Testis (tissue), 2 donors: ENCODE measurements around the gene MYLK.

Source experiments
- CTCF ChIP-seq, 3 experiments: fragments of 450-650 bp in 2 of 3; fragments of 200-600 bp in 1 of 3; sonication (generic) in 1 of 3; IDR thresholded peaks; one replicate each; pipeline ENCODE4 v1.5.1; 2016 to 2019; ENCODE audit warnings: antibody characterized with exemption in 3 of 3, mild to moderate bottlenecking in 2 of 3, moderate library complexity in 1 of 3
- POLR2A ChIP-seq: fragments of 450-650 bp; IDR thresholded peaks from one replicate; pipeline ENCODE4 v1.6.1; 2017; ENCODE audit warnings: antibody characterized with exemption, mild to moderate bottlenecking, moderate library complexity

- TF ChIP-seq CTCF (IDR thresholded peaks at IDR 0.05) (no peak), POLR2A (no peak)
Observed at GRCh38 chr3:123841476-123842238, 42.5 kb downstream of the MYLK start.
